ENCODE results near the gene AKR1C8. TPM values are rescaled to one million over a fixed set of nuclear protein-coding genes. Genes with fewer than 3 reads are reported as not detected.
"Not testable (repeated sequence)": the region's sequence is repeated elsewhere in the genome, so short reads cannot be mapped to it uniquely, and the experiment has no call there.

Gene AKR1C8
- total RNA-seq, 2 donors from 2014 or later: not detected

- no peak for TF ChIP-seq CTCF (IDR thresholded peaks at IDR 0.05)
- no peak for ATAC-seq (ENCODE audit: insufficient number of reproducible peaks, low FRiP score, low read depth)
- H3K27ac ChIP-seq: no peak overlapping the region
Measured at GRCh38 chr10:5143137-5143536, 41.8 kb downstream of the AKR1C8 start.

GRCh38 chr10:5142199-5142598, 42.8 kb downstream of the AKR1C8 start:
- Histone ChIP-seq H3K9me3 (peaks cover 4% of the 10 kb centered on the region), H3K4me1 (ENCODE audit: control insufficient read depth in 1 of 2, low read depth in 2 of 2) (no peaks in the 10 kb centered on the region), H3K27ac (no peak overlapping the region), H3K27me3 (replicated peaks; ENCODE audit: insufficient read depth) (no peaks in the 10 kb centered on the region), H3K4me3 (no peak overlapping the region), H3K36me3 (no peaks in the 10 kb centered on the region)
- TF ChIP-seq CTCF (IDR thresholded peaks at IDR 0.05): no peak
- no peak for DNase-seq (ENCODE audit: low spot score)
- no peak for ATAC-seq (ENCODE audit: insufficient number of reproducible peaks, low FRiP score, low read depth)

More at GRCh38 chr10:5143137-5143536, 41.8 kb downstream of the AKR1C8 start:
- Histone ChIP-seq H3K4me3 (no peak overlapping the region), H3K27me3 (replicated peaks; ENCODE audit: insufficient read depth) (no peaks in the 10 kb centered on the region), H3K36me3 (no peaks in the 10 kb centered on the region), H3K9me3 (no peaks in the 10 kb centered on the region), H3K4me1 (ENCODE audit: control insufficient read depth in 1 of 2, low read depth in 2 of 2) (no peaks in the 10 kb centered on the region)
- DNase-seq (ENCODE audit: low spot score): no peak

- ATAC-seq (ENCODE audit: insufficient number of reproducible peaks, low FRiP score, low read depth); H3K4me3 ChIP-seq: not testable (repeated sequence)
Measured at GRCh38 chr10:5137699-5138098, 47.3 kb downstream of the AKR1C8 start.

GRCh38 chr10:5136468-5137087, 48.4 kb downstream of the AKR1C8 start:
- DNase-seq (ENCODE audit: low spot score) (no peak), ATAC-seq (ENCODE audit: insufficient number of reproducible peaks, low FRiP score, low read depth) (no peak)
- H3K4me1 ChIP-seq (ENCODE audit: control insufficient read depth in 1 of 2, low read depth in 2 of 2): no peaks in the 10 kb centered on the region
- H3K9me3 ChIP-seq: peaks cover 18% of the 10 kb centered on the region
- no peak overlapping the region for H3K4me3 ChIP-seq
- no peak for TF ChIP-seq CTCF (IDR thresholded peaks at IDR 0.05)
- no peak overlapping the region for H3K27ac ChIP-seq
- H3K36me3 ChIP-seq: no peaks in the 10 kb centered on the region
- no peaks in the 10 kb centered on the region for H3K27me3 ChIP-seq (replicated peaks; ENCODE audit: insufficient read depth)

More at GRCh38 chr10:5137699-5138098, 47.3 kb downstream of the AKR1C8 start:
- H3K27ac ChIP-seq; DNase-seq (ENCODE audit: low spot score); H3K27me3 ChIP-seq (replicated peaks; ENCODE audit: insufficient read depth); H3K36me3 ChIP-seq; H3K4me1 ChIP-seq (ENCODE audit: control insufficient read depth in 1 of 2, low read depth in 2 of 2): not testable (repeated sequence)
- peaks cover 18% of the 10 kb centered on the region for H3K9me3 ChIP-seq

GRCh38 chr10:5135581-5135980, 49.4 kb downstream of the AKR1C8 start:
- ATAC-seq (ENCODE audit: insufficient number of reproducible peaks, low FRiP score, low read depth) (no peak), DNase-seq (ENCODE audit: low spot score) (no peak)
- Histone ChIP-seq H3K4me3 (no peak overlapping the region), H3K36me3 (no peaks in the 10 kb centered on the region), H3K9me3 (peaks cover 18% of the 10 kb centered on the region), H3K4me1 (ENCODE audit: control insufficient read depth in 1 of 2, low read depth in 2 of 2) (no peaks in the 10 kb centered on the region), H3K27me3 (replicated peaks; ENCODE audit: insufficient read depth) (no peaks in the 10 kb centered on the region), H3K27ac (no peak overlapping the region)
- TF ChIP-seq CTCF (IDR thresholded peaks at IDR 0.05): no peak
